Femur (tissue), 1 donor: Measurements from ENCODE around the gene SMNDC1.
"Not testable (repeated sequence)": the region's sequence is repeated elsewhere in the genome, so short reads cannot be mapped to it uniquely, and the experiment has no call there.

Source experiments
- DNase-seq: peaks from one replicate; pipeline ENCODE4 v3.0.0-alpha.2; 2017

The SMNDC1 gene

DNA sequence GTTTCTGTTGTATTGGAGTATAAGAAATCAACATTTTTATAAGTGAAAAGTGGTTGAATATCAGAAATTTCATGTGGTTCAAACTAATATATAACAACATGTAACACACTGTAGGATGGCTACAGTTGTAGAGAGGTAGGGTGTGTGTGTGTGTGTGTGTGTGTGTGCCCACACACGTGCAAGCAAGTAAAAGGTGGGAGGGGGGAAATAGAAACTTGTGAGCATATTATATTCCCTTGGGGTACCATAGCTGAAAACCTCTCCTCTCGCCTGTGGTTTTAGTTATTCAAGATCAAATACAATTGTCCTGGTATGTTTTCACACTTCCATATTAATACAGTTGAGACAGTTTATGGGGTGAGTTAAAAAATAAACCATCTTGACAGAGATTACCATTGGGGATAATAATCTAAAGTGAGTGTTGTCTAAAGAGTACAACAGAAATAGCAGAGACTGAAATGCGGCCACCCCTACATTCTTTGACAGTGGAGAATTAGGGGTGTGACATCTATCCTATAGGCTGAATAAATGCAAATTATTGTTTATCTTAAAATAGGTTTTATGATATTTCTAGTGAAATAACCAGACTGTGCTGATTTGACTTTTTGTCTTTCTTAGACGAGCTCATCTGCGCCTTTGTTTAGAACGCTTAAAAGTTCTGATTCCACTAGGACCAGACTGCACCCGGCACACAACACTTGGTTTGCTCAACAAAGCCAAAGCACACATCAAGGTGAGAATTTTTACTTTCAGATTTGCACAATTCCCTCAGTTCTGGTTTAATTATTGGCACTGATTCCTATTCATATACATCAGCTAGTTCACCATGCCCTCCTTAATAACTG is 25.9 kb downstream of the SMNDC1 start:
- no peak for DNase-seq

DNA sequence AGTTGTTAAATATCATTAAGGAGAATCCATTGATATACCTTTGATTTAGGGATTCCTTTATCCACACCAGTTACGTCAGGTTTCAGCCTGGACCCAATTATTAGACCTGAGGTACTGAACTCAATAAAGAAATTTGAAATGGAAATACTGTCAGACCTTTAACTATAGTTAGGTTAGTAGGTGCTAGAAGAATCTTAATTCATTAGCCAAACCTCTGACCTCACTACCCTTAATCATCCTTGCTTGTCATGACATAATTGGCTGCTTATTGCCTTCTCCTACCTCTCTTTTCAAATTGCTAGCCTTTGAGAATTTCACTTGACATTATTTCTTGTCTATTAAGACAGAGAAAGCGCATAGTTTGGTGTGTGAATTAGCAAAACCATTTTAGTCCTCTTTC is 27.1 kb downstream of the SMNDC1 start:
- no peak for DNase-seq

GRCh38 chr10:110276603-110277002 is 28.1 kb downstream of the SMNDC1 start:
- DNase-seq, result no peak

DNA sequence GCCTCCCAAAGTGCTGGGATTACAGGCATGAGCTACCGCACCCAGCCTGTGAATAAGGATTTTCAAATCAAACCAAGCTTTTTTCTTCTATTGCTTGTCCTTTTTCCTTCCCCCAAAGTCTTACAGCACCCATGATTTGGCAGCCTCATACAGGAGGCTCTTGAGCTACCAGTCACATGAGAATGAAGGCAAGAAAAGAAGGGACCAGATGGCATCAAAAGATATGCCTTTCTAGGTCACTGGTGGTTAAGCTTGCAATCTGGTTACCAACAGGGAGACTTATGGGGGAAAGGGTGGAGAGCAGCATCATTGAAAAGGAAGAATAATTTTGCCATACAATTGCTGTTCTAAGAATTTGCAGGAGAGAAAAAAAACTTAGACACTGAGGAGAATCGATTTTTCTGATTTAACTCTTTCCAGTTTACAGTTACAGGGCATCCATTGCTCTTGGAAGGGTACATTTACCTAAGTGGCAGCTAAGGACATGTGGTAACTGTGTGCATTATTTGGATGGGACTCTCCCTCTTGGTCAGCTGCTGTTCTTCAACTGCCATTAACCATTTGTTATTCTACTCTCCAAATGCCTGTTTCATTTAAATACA is 29.5 kb downstream of the SMNDC1 start:
- no peak for DNase-seq

DNA sequence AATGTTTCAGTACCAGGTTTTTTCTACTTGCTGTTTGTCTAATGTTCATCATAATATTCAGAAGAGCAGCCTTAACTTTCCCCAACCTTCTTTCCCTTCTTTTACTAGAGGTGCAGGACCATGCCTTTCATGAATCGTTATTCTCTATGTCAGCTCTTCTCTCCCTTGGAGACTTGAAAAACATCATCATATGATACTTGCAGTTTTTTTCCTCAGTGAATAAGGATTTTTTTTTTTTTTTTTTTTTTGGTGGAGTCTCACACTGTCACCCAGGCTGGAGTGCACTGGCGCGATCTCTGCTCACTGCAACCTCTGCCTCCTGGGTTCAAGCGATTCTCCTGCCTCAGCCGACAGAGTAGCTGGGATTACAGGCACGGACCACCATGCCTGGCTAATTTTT is 30.1 kb downstream of the SMNDC1 start:
- DNase-seq, result no peak

GRCh38 chr10:110274072-110274627 is 30.6 kb downstream of the SMNDC1 start:
- no peak for DNase-seq

DNA sequence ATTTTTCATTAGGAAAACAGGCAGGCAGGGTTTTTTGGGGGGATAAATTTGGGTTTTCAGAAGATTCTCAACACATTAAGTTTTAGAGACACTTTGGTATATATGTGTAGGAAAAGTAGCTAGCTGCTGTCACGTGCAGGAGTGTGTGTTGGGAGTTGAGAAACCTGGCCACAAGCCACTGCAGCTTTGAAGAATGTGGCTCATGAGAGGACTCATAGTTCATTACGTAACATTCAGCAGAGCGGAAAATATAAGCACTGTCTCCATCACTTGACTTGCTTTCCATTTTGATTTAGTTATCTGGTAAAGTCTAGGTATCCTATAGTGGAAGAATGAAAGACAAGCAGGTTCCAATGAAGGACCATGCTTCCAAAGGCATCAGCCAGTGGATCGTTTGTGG is 31.2 kb downstream of the SMNDC1 start:
- peak; percentile 73 for DNase-seq

GRCh38 chr10:110272995-110273394 is 31.7 kb downstream of the SMNDC1 start:
- not testable (repeated sequence) for DNase-seq

- no peak for DNase-seq
Measured at GRCh38 chr10:110269374-110270318, 35.1 kb downstream of the SMNDC1 start.

GRCh38 chr10:110268971-110269370 is 35.7 kb downstream of the SMNDC1 start:
- no peak for DNase-seq

GRCh38 chr10:110268442-110268841 is 36.3 kb downstream of the SMNDC1 start:
- no peak for DNase-seq

DNA sequence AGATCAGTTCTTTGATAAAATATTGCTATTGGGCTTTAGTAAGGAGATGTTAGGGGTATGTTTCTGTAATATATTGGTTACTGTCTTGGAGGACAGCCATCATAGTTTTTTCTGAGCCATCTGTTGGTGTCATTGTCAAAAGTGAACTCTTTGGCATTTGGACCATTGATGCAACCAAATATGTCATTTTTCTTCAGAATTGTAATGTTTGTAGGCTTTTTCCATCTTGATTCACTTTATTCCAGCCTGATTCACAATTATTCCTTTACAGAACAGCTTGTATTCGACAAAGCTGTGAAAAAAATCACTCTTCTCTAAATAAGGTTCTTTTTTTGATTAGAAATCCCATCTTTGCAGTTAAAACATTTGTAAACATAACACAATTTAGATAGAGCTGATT is 37.4 kb downstream of the SMNDC1 start:
- no peak for DNase-seq

- no peak for DNase-seq
Measured at GRCh38 chr10:110265573-110266193, 39.0 kb downstream of the SMNDC1 start.

- no peak for DNase-seq
Measured at GRCh38 chr10:110263164-110263563, 41.6 kb downstream of the SMNDC1 start.

DNA sequence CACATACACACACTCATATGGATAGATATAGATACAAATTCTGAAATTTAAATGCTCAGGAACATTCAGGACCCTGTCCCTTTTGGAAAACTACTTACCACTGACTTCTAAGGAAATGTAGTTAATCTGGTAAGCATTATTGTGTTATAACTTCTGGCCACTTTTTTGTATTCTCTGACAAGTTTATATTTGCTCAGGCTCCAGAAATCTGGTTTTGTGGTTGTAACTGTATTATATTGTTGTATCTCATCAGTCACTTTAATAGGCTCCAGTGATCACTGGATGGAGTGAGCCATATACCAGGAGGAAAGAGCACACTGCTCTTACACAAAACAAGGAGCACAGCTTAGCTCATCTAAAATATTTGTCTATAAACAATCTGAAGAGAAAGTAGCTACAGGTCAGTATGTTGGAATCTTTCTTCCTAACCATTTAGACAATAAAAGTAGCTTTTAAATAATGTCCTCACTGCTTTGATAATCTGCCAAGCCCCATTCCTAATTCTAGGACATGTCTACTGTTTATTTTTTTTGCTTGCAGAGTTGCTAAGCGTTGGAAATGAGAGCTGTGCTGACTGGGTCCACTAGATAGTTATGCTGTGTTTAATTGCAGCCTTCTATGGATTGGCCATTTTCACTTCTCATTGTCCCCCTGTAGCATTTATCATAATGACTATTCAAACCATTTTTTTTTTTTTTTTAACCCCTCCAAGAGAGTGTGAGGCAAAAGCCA is 43.8 kb downstream of the SMNDC1 start:
- DNase-seq, result no peak

GRCh38 chr10:110259317-110259716 is 45.4 kb downstream of the SMNDC1 start:
- DNase-seq, result no peak

- no peak for DNase-seq
Measured at GRCh38 chr10:110258542-110258941, 46.2 kb downstream of the SMNDC1 start.

- DNase-seq, result no peak
Measured at GRCh38 chr10:110254467-110254866, 50.3 kb downstream of the SMNDC1 start.

DNA sequence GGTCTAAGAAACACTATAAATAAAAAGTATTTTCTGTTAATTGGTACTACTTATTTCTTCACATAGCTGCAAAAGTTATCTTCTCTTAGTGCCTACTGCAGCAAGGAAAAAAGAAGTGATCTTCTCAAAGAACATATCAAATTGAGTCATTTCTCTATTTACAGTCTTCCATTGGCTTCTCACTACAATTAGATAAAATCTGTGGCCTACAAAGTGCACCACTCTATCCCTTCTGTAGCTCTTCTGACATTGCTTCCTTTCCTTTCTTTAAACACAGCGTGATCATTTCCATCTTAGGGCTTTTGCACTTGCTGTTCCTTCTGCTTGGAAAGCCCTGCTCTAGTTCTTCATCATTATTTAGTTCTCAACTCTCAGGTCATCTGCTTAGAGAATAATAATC is 52.6 kb downstream of the SMNDC1 start:
- no peak for DNase-seq

- not testable (repeated sequence) for DNase-seq
Measured at GRCh38 chr10:110251392-110251791, 53.3 kb downstream of the SMNDC1 start.

DNA sequence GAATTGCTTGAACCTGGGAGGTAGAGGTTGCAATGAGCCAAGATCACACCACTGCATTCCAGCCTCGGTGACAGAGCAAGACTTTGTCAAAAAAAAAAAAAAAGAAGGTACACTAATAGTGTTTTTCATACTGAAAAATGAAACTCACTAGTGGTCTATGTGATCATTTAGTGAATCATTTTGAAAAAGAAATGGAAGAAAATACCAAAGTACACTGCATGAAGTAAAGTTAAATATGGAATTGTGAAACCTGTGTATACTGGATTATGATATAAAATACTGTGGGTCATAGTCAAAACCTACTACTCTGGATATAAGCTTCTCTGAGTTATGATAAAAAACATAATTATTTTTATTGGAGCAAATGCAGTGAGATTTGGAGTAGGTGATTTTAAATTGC is 55.2 kb downstream of the SMNDC1 start:
- DNase-seq, result not testable (repeated sequence)

DNA sequence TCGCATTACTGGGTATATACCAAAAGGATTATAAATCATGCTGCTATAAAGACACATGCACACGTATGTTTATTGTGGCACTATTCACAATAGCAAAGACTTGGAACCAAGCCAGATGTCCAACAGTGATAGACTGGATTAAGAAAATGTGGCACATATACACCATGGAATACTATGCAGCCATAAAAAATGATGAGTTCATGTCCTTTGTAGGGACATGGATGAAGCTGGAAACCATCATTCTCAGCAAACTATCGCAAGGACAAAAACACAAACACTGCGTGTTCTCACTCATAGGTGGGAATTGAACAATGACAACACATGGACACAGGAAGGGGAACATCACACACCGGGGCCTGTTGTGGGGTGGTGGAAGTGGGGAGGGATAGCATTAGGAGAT is 56.9 kb downstream of the SMNDC1 start:
- DNase-seq, result not testable (repeated sequence)
